Loucy (cell line): ENCODE data around the gene FUNDC2.

Experiments used
- CTCF ChIP-seq: fragments of 200-600 bp; sonication (generic); conservative IDR thresholded peaks from 2 replicates; pipeline ENCODE4 v1.5.1; 2014; ENCODE audit warnings: mild to moderate bottlenecking, antibody characterized with exemption, low read length
- EZH2phosphoT487 ChIP-seq: fragments of 200-600 bp; IDR thresholded peaks from 2 replicates; pipeline ENCODE4 v1.6.1; 2018; ENCODE audit warnings: antibody characterized with exemption, mild to moderate bottlenecking, moderate library complexity, borderline replicate concordance

- TF ChIP-seq CTCF, result no peak
- TF ChIP-seq EZH2phosphoT487, result no peak
Observed at GRCh38 chrX:155005190-155005589, 21.5 kb upstream of the FUNDC2 start.
